H9 (cell line): Measurements from ENCODE around the gene TSLP. TPM values are rescaled to one million over a fixed set of nuclear protein-coding genes. Genes with fewer than 3 reads are reported as not detected.

Experiments used
- DNase-seq: peaks from one replicate; pipeline ENCODE4 v3.0.0-alpha.2; 2017
- H2AFZ ChIP-seq: one replicate; pipeline ENCODE4 v1.6.1; 2013; ENCODE audit warnings: mild to moderate bottlenecking, low read length, control low read depth, moderate library complexity
- H2AK5ac ChIP-seq: 2 replicates; pipeline ENCODE4 v1.6.1; 2013; ENCODE audit warnings: low read length, control low read depth, mixed read lengths; ENCODE audit not compliant: insufficient read length
- H2BK120ac ChIP-seq: one replicate; pipeline ENCODE4 v1.6.1; 2013; ENCODE audit warnings: low read depth, mild to moderate bottlenecking, low read length, control low read depth, inconsistent platforms; ENCODE audit not compliant: poor library complexity, severe bottlenecking
- H2BK12ac ChIP-seq: 2 replicates; pipeline ENCODE4 v1.6.1; 2013; ENCODE audit warnings: low read length, control low read depth, mixed read lengths, low read depth; ENCODE audit not compliant: insufficient read length
- H2BK15ac ChIP-seq: 2 replicates; pipeline ENCODE4 v1.6.1; 2013; ENCODE audit warnings: low read depth, low read length, control low read depth
- H2BK20ac ChIP-seq: one replicate; pipeline ENCODE4 v1.6.1; 2013; ENCODE audit warnings: low read depth, mild to moderate bottlenecking, low read length, control low read depth, inconsistent platforms; ENCODE audit not compliant: poor library complexity, severe bottlenecking
- H2BK5ac ChIP-seq: 2 replicates; pipeline ENCODE4 v1.6.1; 2013; ENCODE audit warnings: low read length, control low read depth, mixed read lengths; ENCODE audit not compliant: insufficient read length
- H3K14ac ChIP-seq: 2 replicates; pipeline ENCODE4 v1.6.1; 2013; ENCODE audit warnings: low read length, control low read depth; ENCODE audit not compliant: insufficient read depth
- H3K18ac ChIP-seq: 2 replicates; pipeline ENCODE4 v1.6.1; 2013; ENCODE audit warnings: low read depth, mild to moderate bottlenecking, mixed read lengths, low read length, control low read depth; ENCODE audit not compliant: insufficient read length
- H3K23ac ChIP-seq: 2 replicates; pipeline ENCODE4 v1.6.1; 2013; ENCODE audit warnings: low read length, control low read depth, mixed read lengths, low read depth; ENCODE audit not compliant: insufficient read length
- H3K23me2 ChIP-seq: 2 replicates; pipeline ENCODE4 v1.6.1; 2013; ENCODE audit warnings: low read depth, mild to moderate bottlenecking, mixed read lengths, low read length, control low read depth; ENCODE audit not compliant: insufficient read length, poor library complexity, severe bottlenecking
- H3K27ac ChIP-seq: 2 replicates; pipeline ENCODE4 v1.5.1; 2013; ENCODE audit warnings: low read length, control low read depth, mixed read lengths, low read depth; ENCODE audit not compliant: insufficient read length
- H3K27me3 ChIP-seq: 2 replicates; pipeline ENCODE4 v1.6.1; 2013; ENCODE audit warnings: low read length, control low read depth, inconsistent platforms; ENCODE audit not compliant: insufficient read depth
- H3K4ac ChIP-seq: 2 replicates; pipeline ENCODE4 v1.6.1; 2013; ENCODE audit warnings: low read depth, mild to moderate bottlenecking, control low read depth, inconsistent platforms, low read length, moderate library complexity
- H3K4me1 ChIP-seq: 2 replicates; pipeline ENCODE4 v1.6.1; 2013; ENCODE audit warnings: low read length, control low read depth, inconsistent platforms; ENCODE audit not compliant: insufficient read depth
- H3K4me2 ChIP-seq: 2 replicates; pipeline ENCODE4 v1.6.1; 2013; ENCODE audit warnings: low read length, control low read depth, mixed read lengths; ENCODE audit not compliant: insufficient read length, insufficient read depth
- H3K56ac ChIP-seq: 2 replicates; pipeline ENCODE4 v1.6.1; 2013; ENCODE audit warnings: low read depth, mild to moderate bottlenecking, mixed read lengths, low read length, control low read depth; ENCODE audit not compliant: insufficient read length
- H3K79me1 ChIP-seq: 2 replicates; pipeline ENCODE4 v1.6.1; 2013; ENCODE audit warnings: low read depth, mild to moderate bottlenecking, moderate library complexity, low read length, control low read depth, inconsistent platforms; ENCODE audit not compliant: insufficient read depth, poor library complexity, severe bottlenecking
- H3K79me2 ChIP-seq: 2 replicates; pipeline ENCODE4 v1.6.1; 2013; ENCODE audit warnings: low read length, control low read depth, inconsistent platforms; ENCODE audit not compliant: insufficient read depth
- H3K9ac ChIP-seq: 2 replicates; pipeline ENCODE4 v1.6.1; 2013; ENCODE audit warnings: low read length, control low read depth, mixed read lengths; ENCODE audit not compliant: insufficient read length; ENCODE audit errors: extremely low read depth
- H3K9me3 ChIP-seq: one replicate; pipeline ENCODE4 v1.6.1; 2013; ENCODE audit warnings: low read depth, low read length, inconsistent platforms; ENCODE audit not compliant: control insufficient read depth
- H3T11ph ChIP-seq: one replicate; pipeline ENCODE4 v1.6.1; 2013; ENCODE audit warnings: mild to moderate bottlenecking, low read length, control low read depth, inconsistent platforms
- H4K20me1 ChIP-seq: one replicate; pipeline ENCODE4 v1.6.1; 2013; ENCODE audit not compliant: control insufficient read depth, insufficient read length, insufficient read depth
- H4K5ac ChIP-seq: 2 replicates; pipeline ENCODE4 v1.6.1; 2013; ENCODE audit warnings: low read depth, mild to moderate bottlenecking, mixed read lengths, low read length, control low read depth; ENCODE audit not compliant: insufficient read length
- H4K8ac ChIP-seq: replicated peaks from 2 replicates; pipeline ENCODE4 v1.6.1; 2013; ENCODE audit warnings: low read length, control low read depth, mixed read lengths, low read depth; ENCODE audit not compliant: insufficient read length
- H4K91ac ChIP-seq: 2 replicates; pipeline ENCODE4 v1.6.1; 2013; ENCODE audit warnings: low read depth, mild to moderate bottlenecking, moderate library complexity, mixed read lengths, low read length, control low read depth; ENCODE audit not compliant: insufficient read length
- H3K27ac Mint-ChIP-seq, 3 experiments: 2 replicates in 2 of 3; 3 replicates in 1 of 3; pipeline ENCODE4 v1.8.0; 2020 to 2021; ENCODE audit warnings: mixed read lengths in 3 of 3, mild to moderate bottlenecking in 1 of 3, moderate library complexity in 1 of 3
- H3K27me3 Mint-ChIP-seq: 2 replicates; pipeline ENCODE4 v1.8.0; 2021; ENCODE audit warnings: low read depth, mild to moderate bottlenecking, moderate library complexity, mixed read lengths
- H3K36me3 Mint-ChIP-seq, 3 experiments: 2 replicates in 2 of 3; 3 replicates in 1 of 3; pipeline ENCODE4 v1.8.0; 2020 to 2021; ENCODE audit warnings: low read depth in 3 of 3, mixed read lengths in 3 of 3; ENCODE audit not compliant: insufficient read depth in 1 of 3
- H3K4me1 Mint-ChIP-seq, 2 experiments: 2 replicates each; pipeline ENCODE4 v1.8.0; 2020; ENCODE audit warnings: mixed read lengths in 2 of 2
- H3K4me3 Mint-ChIP-seq, 2 experiments: 2 replicates in 1 of 2; 3 replicates in 1 of 2; pipeline ENCODE4 v1.8.0; 2020 to 2021; ENCODE audit warnings: mild to moderate bottlenecking in 2 of 2, mixed read lengths in 2 of 2, moderate library complexity in 1 of 2
- H3K9me3 Mint-ChIP-seq, 2 experiments: 2 replicates in 1 of 2; 3 replicates in 1 of 2; pipeline ENCODE4 v1.8.0; 2020; ENCODE audit warnings: mild to moderate bottlenecking in 2 of 2, mixed read lengths in 2 of 2, moderate library complexity in 1 of 2
- WGBS: extraction: QIAGEN DNeasy Blood & Tissue Kit; methylation state at CpG from one replicate; pipeline ENCODE4 v1.1.7; 2013; ENCODE audit warnings: missing lambda C conversion rate, low lambda C conversion rate, mixed read lengths; ENCODE audit not compliant: insufficient read length; ENCODE audit errors: extremely low coverage; 5-methylcytosine and 5-hydroxymethylcytosine counted together
- total RNA-seq: library from RNA; stranded (reverse); gene quantifications from 2 replicates; pipeline ENCODE4 v1.2.1, GENCODE V29; 2021
- TF ChIP-seq, protein P1 (sequence below): fragments of 200-600 bp; sonication (generic); conservative IDR thresholded peaks from 3 replicates; pipeline ENCODE4 v1.8.0; 2021; ENCODE audit warnings: antibody characterized with exemption, mild to moderate bottlenecking

TSLP gene
- total RNA-seq, 1 experiment from 2014 or later = 0.63 TPM

DNA sequence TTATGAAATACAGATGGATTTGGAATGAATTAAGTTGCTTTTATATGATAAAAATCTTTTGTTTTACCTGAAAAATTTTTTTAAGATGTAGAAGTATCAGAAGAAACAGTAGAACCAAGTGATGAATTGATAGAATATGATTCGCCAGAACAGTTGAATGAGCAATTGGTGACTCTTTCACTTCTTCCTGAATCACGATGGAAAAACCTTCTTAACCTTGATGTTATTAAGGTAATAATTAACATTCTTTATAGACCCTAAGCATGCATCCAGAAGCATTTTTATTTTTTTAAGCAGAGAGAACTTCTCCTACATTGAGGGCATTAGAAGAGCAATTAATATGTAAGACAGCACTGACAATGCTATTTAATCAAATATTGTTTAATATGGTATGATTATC lies 49.4 kb downstream of the TSLP start:
- Mint-ChIP-seq H3K27me3 (no peaks in the 10 kb centered on the region), H3K4me3 (no peak overlapping the region)

More for the DNA sequence above, 49.4 kb downstream of the TSLP start:
- Histone ChIP-seq H2BK120ac (no peak overlapping the region), H3K9me3 (no peaks in the 10 kb centered on the region), H3K4me1 (no peaks in the 10 kb centered on the region; the same call in 1 of the 2 replicates), H3K4ac (no peak overlapping the region), H3K56ac (no peak overlapping the region), H3K4me2 (no peak overlapping the region), H2AFZ (no peak overlapping the region), H4K20me1 (no peaks in the 10 kb centered on the region), H2BK15ac (no peak overlapping the region), H3K79me1 (no peaks in the 10 kb centered on the region), H3K27me3 (no peaks in the 10 kb centered on the region), H2AK5ac (no peak overlapping the region), H3K9ac (no peak overlapping the region), H4K5ac (no peak overlapping the region), H2BK12ac (no peak overlapping the region), H3K23ac (no peak overlapping the region), H2BK20ac (no peak overlapping the region), H2BK5ac (no peak overlapping the region), H3K18ac (no peak overlapping the region), H3K27ac (no peak overlapping the region), H4K91ac (no peak overlapping the region), H3K14ac (no peak overlapping the region), H3K23me2 (no peaks in the 10 kb centered on the region), H3K79me2 (no peaks in the 10 kb centered on the region), H4K8ac (no peak overlapping the region), H3T11ph (no peak overlapping the region)
- H3K9me3 Mint-ChIP-seq = no peaks in the 10 kb centered on the region
- peaks cover 30 to 31% of the 10 kb centered on the region in 2 experiments for H3K4me1 Mint-ChIP-seq
- H3K27ac Mint-ChIP-seq = no peak overlapping the region
- H3K36me3 Mint-ChIP-seq = peaks cover 11 to 44% (median 38%) of the 10 kb centered on the region in 3 experiments; a peak in 6 of 7 replicates
- no peak for DNase-seq
- no CpG with 5 or more reads among the region's 2 CpGs for WGBS
- TF ChIP-seq, protein P1, sequence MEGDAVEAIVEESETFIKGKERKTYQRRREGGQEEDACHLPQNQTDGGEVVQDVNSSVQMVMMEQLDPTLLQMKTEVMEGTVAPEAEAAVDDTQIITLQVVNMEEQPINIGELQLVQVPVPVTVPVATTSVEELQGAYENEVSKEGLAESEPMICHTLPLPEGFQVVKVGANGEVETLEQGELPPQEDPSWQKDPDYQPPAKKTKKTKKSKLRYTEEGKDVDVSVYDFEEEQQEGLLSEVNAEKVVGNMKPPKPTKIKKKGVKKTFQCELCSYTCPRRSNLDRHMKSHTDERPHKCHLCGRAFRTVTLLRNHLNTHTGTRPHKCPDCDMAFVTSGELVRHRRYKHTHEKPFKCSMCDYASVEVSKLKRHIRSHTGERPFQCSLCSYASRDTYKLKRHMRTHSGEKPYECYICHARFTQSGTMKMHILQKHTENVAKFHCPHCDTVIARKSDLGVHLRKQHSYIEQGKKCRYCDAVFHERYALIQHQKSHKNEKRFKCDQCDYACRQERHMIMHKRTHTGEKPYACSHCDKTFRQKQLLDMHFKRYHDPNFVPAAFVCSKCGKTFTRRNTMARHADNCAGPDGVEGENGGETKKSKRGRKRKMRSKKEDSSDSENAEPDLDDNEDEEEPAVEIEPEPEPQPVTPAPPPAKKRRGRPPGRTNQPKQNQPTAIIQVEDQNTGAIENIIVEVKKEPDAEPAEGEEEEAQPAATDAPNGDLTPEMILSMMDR = no peak
